GM12801 (cell line): ENCODE results near the gene CD1B.

Source experiments
- CTCF ChIP-seq: IDR thresholded peaks from one replicate; pipeline ENCODE4 v1.5.1; 2011; ENCODE audit warnings: control low read depth; ENCODE audit not compliant: insufficient read length; ENCODE audit errors: extremely low read depth

CD1B gene

DNA sequence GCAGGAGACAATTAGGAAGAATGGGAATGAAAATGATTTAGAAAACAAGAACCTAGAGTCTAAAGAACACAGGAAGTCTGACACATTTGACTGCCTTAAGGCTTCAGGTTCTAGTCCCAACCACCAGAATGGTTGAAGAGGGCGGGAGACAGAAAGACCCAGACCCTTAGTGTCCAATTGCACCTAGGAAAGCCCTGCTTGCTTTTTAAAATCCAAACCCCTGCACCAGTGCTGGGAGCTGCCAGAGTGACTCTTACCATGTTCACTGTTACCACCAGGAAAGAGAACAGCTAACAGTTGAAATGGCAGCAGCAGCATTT, 265 bp downstream of the CD1B start:
- TF ChIP-seq CTCF: no peak

DNA sequence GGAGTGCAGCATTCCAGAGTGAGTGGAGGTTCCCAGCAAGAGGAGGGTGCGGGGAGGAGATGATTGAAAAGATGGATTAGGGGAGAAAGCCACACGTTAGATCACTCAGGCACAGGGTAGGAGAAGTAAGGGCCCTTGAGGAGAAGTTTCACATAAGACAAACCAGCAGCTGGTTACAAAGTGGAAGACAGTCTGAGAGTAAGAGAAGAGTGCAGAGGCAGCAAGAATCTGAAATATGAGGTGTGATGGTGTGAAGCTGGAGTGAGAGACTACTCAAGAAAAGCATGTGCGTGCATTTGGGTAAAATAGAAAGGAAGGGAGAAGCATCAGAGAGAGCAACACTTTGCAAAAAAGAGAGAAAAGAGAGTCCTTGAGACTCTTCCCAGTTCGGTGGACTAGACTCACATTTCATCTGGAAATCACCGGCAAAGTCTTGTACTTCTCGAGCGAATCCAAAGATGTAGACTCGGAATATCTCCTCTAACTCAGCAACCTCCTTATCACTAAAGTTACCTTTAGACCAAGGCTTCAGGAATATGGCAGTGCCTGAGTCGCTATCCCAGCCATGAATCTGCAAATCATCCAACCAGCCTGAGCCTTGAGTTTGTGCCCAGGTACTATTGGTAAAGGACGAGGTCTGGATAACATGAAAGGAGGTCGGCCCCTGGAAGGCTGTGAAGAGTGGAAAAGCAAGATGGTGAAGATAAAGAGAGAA, 783 bp downstream of the CD1B start:
- TF ChIP-seq CTCF: no peak

DNA sequence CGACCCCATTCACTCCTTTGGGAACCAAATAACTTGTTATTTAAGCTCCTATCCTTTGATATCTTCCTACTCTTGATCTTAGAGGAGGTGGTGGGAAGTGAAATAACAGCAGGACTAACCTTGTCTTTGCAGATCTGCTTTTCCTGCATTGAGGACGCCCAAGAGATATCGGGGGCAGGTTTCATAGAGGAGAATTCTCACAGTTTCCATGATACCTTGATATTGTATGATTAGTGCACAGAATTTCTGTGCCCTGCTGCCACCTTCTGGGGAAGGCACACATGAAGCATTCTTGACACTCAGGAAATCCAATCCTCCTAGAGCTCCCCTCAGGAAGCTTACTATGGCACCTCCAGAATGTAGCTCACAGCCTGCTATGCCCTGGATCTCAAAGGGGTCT, 1.6 kb downstream of the CD1B start:
- TF ChIP-seq CTCF: no peak

GRCh38 chr1:158329300-158329699, 2.0 kb downstream of the CD1B start:
- no peak for TF ChIP-seq CTCF

DNA sequence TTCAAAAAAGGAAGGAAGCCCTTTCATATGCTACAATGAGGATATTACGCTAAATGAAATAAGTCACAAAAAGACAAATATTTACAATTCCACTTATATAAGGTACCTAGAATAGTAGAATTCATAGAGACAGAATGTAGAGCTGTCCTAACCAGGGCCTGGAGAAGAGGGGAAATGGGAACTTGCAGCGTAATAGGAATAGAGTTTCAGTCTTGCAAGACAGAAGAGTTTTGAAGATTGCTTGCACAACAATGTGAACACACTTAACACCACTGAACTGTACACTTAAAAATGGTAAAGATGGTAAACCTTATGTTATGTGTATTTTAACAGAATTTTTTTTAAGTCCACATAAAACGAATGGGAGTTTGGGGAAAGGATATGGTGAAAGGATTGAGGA, 2.9 kb downstream of the CD1B start:
- TF ChIP-seq CTCF: no peak

DNA sequence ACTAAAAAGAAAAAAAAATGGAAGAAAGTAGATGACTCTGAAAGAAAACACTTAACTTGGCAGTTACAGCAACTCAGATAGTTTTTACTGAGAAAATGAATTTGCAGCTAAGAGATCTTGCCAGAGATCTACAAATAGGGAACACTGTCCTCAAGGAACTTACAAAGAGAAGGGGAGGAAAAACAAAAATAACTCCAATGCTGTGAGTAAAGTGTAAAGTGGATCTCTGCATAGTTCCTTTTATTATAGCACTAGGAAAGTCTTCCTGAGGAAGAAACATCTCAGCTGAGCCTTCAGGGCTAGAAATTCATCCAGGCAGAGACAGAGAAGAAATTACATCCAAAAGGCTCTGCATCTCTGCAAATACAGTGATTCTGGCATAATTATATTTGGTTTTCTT, 3.9 kb downstream of the CD1B start:
- no peak for TF ChIP-seq CTCF

DNA sequence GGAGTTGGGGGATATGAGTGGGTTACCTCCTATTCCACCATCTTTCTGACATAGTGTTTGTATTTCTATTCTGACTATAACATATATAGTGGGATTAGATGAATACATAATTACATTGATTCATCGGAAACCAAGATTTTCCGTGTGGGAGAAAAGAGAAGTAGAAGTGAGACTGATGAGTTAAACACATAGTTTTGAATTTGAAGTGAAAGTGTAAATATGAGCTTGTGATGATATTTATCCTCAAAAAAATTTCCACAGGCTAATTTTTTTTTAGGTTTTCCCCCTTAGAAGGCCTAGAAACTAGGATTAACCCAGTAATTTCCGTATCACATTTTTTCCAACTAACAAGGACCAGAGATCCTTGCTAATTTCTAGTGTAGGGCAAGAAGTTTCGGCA, 6.9 kb downstream of the CD1B start:
- no peak for TF ChIP-seq CTCF
